ENCODE results near the gene ZACN. TPM values are rescaled to one million over a fixed set of nuclear protein-coding genes. Genes with fewer than 3 reads are reported as not detected.

ZACN gene
- total and polyA plus RNA-seq, 2 experiments from 2014 or later = 0.85 TPM; not detected in 1

GRCh38 chr17:76086384-76086783, 7.4 kb downstream of the ZACN start:
- TF ChIP-seq EZH2phosphoT487 (IDR thresholded peaks at IDR 0.05; ENCODE audit: insufficient read depth, low read depth) (no peak), EZH2 (IDR thresholded peaks at IDR 0.05; ENCODE audit: insufficient read depth, poor library complexity, severe bottlenecking) (no peak)
- H3K4me2 ChIP-seq (ENCODE audit: unreplicated experiment) = no peak overlapping the region
- in situ Hi-C loops (cut with MboI) = no loop called here
- no peaks in the 10 kb centered on the region for H3K79me2 ChIP-seq (ENCODE audit: insufficient read depth)
- H3F3A ChIP-seq (ENCODE audit: insufficient read depth) = no peaks in the 10 kb centered on the region
- no peaks in the 10 kb centered on the region for H3K4me1 ChIP-seq (ENCODE audit: insufficient read depth)
- no peaks in the 10 kb centered on the region for H3K9me2 ChIP-seq (ENCODE audit: insufficient read depth)
- H3K9ac ChIP-seq = no peak overlapping the region
- DNase-seq = no peak
- no peak overlapping the region for H2AFZ ChIP-seq
- H3K36me3 ChIP-seq (ENCODE audit: low read depth) = peaks cover 7% of the 10 kb centered on the region; the same call in 1 of the 2 replicates
- H4K20me1 ChIP-seq (ENCODE audit: insufficient read depth) = no peaks in the 10 kb centered on the region
- no peak overlapping the region for H3K4me3 ChIP-seq
- H3K27ac ChIP-seq = no peak overlapping the region
- WGBS, 2 experiments (ENCODE audit: low coverage in 1 of 2, low lambda C conversion rate in 2 of 2, missing lambda C conversion rate in 2 of 2) = 99% methylated on average over 8 to 9 of the region's 9 CpGs
- no peaks in the 10 kb centered on the region for H3K27me3 ChIP-seq (replicated peaks; ENCODE audit: insufficient read depth)
- H3K9me3 ChIP-seq (ENCODE audit: low read depth) = no peaks in the 10 kb centered on the region

GRCh38 chr17:76087531-76087930, 8.5 kb downstream of the ZACN start:
- Histone ChIP-seq H4K20me1 (ENCODE audit: insufficient read depth) (no peaks in the 10 kb centered on the region), H3K27ac (no peak overlapping the region), H3K4me1 (ENCODE audit: insufficient read depth) (no peaks in the 10 kb centered on the region), H3K27me3 (replicated peaks; ENCODE audit: insufficient read depth) (no peaks in the 10 kb centered on the region), H3K4me3 (no peak overlapping the region), H3F3A (ENCODE audit: insufficient read depth) (no peaks in the 10 kb centered on the region), H3K36me3 (ENCODE audit: low read depth) (peaks cover 7% of the 10 kb centered on the region; the same call in 1 of the 2 replicates), H3K9me2 (ENCODE audit: insufficient read depth) (no peaks in the 10 kb centered on the region), H3K9me3 (ENCODE audit: low read depth) (no peaks in the 10 kb centered on the region), H3K9ac (no peak overlapping the region), H3K79me2 (ENCODE audit: insufficient read depth) (no peaks in the 10 kb centered on the region), H3K4me2 (ENCODE audit: unreplicated experiment) (no peak overlapping the region), H2AFZ (no peak overlapping the region)
- WGBS, 2 experiments (ENCODE audit: low coverage in 1 of 2, low lambda C conversion rate in 2 of 2, missing lambda C conversion rate in 2 of 2) = 94 to 96% methylated on average over 11 of the region's 11 CpGs
- no peak for DNase-seq
- in situ Hi-C loops (cut with MboI) = no loop called here
- TF ChIP-seq EZH2phosphoT487 (IDR thresholded peaks at IDR 0.05; ENCODE audit: insufficient read depth, low read depth) (no peak), EZH2 (IDR thresholded peaks at IDR 0.05; ENCODE audit: insufficient read depth, poor library complexity, severe bottlenecking) (no peak)

GRCh38 chr17:76088041-76088867, 9.3 kb downstream of the ZACN start:
- in situ Hi-C loops (cut with MboI) = no loop called here
- H2AFZ ChIP-seq = no peak overlapping the region
- no peak overlapping the region for H3K9ac ChIP-seq
- WGBS, 2 experiments (ENCODE audit: low coverage in 1 of 2, low lambda C conversion rate in 2 of 2, missing lambda C conversion rate in 2 of 2) = 91 to 92% methylated on average over 19 to 25 of the region's 25 CpGs
- no peak overlapping the region for H3K4me2 ChIP-seq (ENCODE audit: unreplicated experiment)
- TF ChIP-seq EZH2 (IDR thresholded peaks at IDR 0.05; ENCODE audit: insufficient read depth, poor library complexity, severe bottlenecking) (no peak), EZH2phosphoT487 (IDR thresholded peaks at IDR 0.05; ENCODE audit: insufficient read depth, low read depth) (no peak)
- no peak overlapping the region for H3K27ac ChIP-seq
- H3K36me3 ChIP-seq (ENCODE audit: low read depth) = peaks cover 7% of the 10 kb centered on the region; the same call in 1 of the 2 replicates
- no peaks in the 10 kb centered on the region for H3K79me2 ChIP-seq (ENCODE audit: insufficient read depth)
- no peaks in the 10 kb centered on the region for H3K4me1 ChIP-seq (ENCODE audit: insufficient read depth)
- no peaks in the 10 kb centered on the region for H4K20me1 ChIP-seq (ENCODE audit: insufficient read depth)
- H3K27me3 ChIP-seq (replicated peaks; ENCODE audit: insufficient read depth) = no peaks in the 10 kb centered on the region
- H3K9me2 ChIP-seq (ENCODE audit: insufficient read depth) = no peaks in the 10 kb centered on the region
- DNase-seq = no peak
- no peaks in the 10 kb centered on the region for H3F3A ChIP-seq (ENCODE audit: insufficient read depth)
- no peak overlapping the region for H3K4me3 ChIP-seq
- H3K9me3 ChIP-seq (ENCODE audit: low read depth) = no peaks in the 10 kb centered on the region

GRCh38 chr17:76088868-76089576, 10.0 kb downstream of the ZACN start:
- Histone ChIP-seq H2AFZ (no peak overlapping the region), H3K9ac (no peak overlapping the region), H3K4me1 (ENCODE audit: insufficient read depth) (no peaks in the 10 kb centered on the region), H3K9me2 (ENCODE audit: insufficient read depth) (no peaks in the 10 kb centered on the region), H3K4me2 (ENCODE audit: unreplicated experiment) (no peak overlapping the region), H3F3A (ENCODE audit: insufficient read depth) (0 out of 2 replicates have a peak, but pooled peaks cover 3% of the 10 kb centered on the region), H3K27ac (no peak overlapping the region), H3K36me3 (ENCODE audit: low read depth) (peaks cover 10% of the 10 kb centered on the region; the same call in 1 of the 2 replicates), H3K79me2 (ENCODE audit: insufficient read depth) (no peaks in the 10 kb centered on the region), H3K27me3 (replicated peaks; ENCODE audit: insufficient read depth) (no peaks in the 10 kb centered on the region), H4K20me1 (ENCODE audit: insufficient read depth) (no peaks in the 10 kb centered on the region), H3K4me3 (no peak overlapping the region), H3K9me3 (ENCODE audit: low read depth) (no peaks in the 10 kb centered on the region)
- no peak for TF ChIP-seq EZH2phosphoT487 (IDR thresholded peaks at IDR 0.05; ENCODE audit: insufficient read depth, low read depth)
- WGBS, 2 experiments (ENCODE audit: low coverage in 1 of 2, low lambda C conversion rate in 2 of 2, missing lambda C conversion rate in 2 of 2) = 98 to 99% methylated on average over 20 to 24 of the region's 25 CpGs
- in situ Hi-C loops (cut with MboI) = no loop called here
- no peak for DNase-seq

Measured in GM23248 (cell line).